Measurements from ENCODE around the gene SDS.
A peak's percentile ranks its signal among the peaks of the same experiment; 100 is the strongest.

The SDS gene

GRCh38 chr12:113424915-113425823 lies 21.5 kb upstream of the SDS start:
- DNase-seq, result peak; percentile 47

GRCh38 chr12:113424456-113424855 lies 20.8 kb upstream of the SDS start:
- no peak for DNase-seq

GRCh38 chr12:113422886-113423669 lies 19.4 kb upstream of the SDS start:
- DNase-seq, result no peak

- DNase-seq, result peak; percentile 34
Observed at GRCh38 chr12:113422030-113422885, 18.6 kb upstream of the SDS start, which contains the start of gene SDSL. SDSL (plus strand) TSS chr12:113422380; CDS start chr12:113427983, 5,603 bp downstream.

- DNase-seq, result no peak
Observed at GRCh38 chr12:113420996-113421595, 17.4 kb upstream of the SDS start.

- no peak for DNase-seq
Observed at GRCh38 chr12:113418213-113418879, 14.7 kb upstream of the SDS start.

- peak; percentile 9 for DNase-seq
Observed at GRCh38 chr12:113416091-113416754, 12.5 kb upstream of the SDS start.

GRCh38 chr12:113414519-113415038 lies 10.9 kb upstream of the SDS start:
- no peak for DNase-seq

- DNase-seq, result no peak
Observed at GRCh38 chr12:113413488-113413939, 9.8 kb upstream of the SDS start.

GRCh38 chr12:113409462-113410124 lies 5.9 kb upstream of the SDS start:
- DNase-seq, result no peak

- DNase-seq, result no peak
Observed at GRCh38 chr12:113408756-113409298, 5.1 kb upstream of the SDS start.

GRCh38 chr12:113407931-113408600 lies 4.4 kb upstream of the SDS start:
- no peak for DNase-seq

GRCh38 chr12:113405694-113406093 lies 2.0 kb upstream of the SDS start:
- no peak for DNase-seq

- no peak for DNase-seq
Observed at GRCh38 chr12:113402586-113403260, 964 bp downstream of the SDS start.

GRCh38 chr12:113401066-113402000 lies 2.4 kb downstream of the SDS start:
- no peak for DNase-seq

- no peak for DNase-seq
Observed at GRCh38 chr12:113400362-113400761, 3.3 kb downstream of the SDS start.

GRCh38 chr12:113399490-113399889 lies 4.2 kb downstream of the SDS start:
- no peak for DNase-seq
